HG02610 (cell line): ENCODE results near the gene SLC1A5.

Experiments used
- ATAC-seq: cut with Tn5 transposase; IDR thresholded peaks from one replicate; pipeline ENCODE4 v1.9.1; 2021; ENCODE audit warnings: mild to moderate bottlenecking, moderate library complexity; ENCODE audit not compliant: unreplicated experiment

The SLC1A5 gene

DNA sequence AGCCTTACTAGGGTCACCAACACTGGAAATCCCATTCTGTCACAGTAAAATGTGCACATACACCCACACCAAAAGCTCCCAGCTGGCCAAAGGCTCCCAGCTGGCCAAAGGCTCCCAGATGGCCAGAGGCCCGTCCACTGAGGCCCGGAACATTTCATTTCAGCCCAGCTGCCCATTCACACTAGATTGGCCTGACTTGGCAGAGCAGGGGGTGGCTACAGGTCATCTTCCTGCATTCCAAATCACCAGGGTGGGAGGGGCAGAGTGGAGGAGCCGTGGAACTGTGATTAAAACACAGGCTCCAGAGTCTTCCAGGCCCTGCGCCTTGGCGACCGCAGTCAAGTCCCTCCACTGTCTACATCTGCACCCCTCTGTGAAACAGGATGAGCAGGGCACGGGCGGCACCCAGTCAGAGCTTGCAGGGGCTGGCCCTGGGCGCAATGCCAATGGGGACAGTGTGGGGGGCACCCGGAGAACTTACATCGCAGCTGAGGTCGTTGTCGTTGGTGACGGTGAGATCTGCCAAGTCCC is 61.4 kb downstream of the SLC1A5 start:
- no peak for ATAC-seq

DNA sequence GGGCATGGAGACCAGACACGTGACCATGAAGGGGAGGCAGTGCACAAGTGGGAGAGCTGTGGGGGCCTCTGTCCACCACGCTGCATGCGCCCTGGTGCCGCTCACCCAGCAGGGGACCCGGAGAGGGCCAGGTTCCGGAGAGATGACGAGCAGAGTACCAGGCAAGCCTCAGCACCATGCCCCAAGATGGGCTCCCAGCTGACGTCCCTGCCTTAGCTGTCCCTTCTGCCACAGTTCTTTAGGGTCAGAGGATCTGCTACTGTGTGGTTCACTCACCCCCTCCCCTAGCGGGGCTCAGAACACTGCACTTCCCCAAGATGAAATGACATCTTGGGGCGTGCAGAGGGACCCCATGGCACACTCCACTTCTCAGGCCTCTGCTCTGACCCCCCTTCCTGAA is 61.8 kb downstream of the SLC1A5 start:
- no peak for ATAC-seq

DNA sequence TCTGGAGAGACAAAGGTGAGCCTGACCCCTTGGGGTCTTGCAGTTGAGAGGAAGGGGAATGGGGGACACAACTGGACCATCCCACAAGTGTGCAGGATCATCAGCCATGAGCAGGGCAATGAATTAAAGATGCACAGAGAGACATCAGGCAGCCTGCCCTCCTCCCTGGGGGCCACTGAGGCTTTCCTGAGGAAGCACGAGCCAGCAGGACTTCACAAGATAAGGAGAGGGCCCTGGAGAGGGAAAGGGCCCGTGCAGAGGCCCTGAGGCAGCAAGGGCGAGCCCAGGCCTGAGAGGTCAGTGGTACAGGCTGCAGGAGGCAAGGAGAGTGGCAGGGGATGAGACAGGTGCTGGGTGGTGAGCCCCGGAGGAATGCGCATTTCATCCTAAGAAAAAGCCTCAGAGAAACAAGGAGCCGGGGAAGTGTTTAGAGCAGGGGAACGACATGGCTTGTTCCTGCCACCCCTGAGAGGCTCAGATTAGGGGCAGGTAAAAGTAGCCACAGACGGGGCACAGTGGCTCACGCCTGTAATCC is 62.5 kb downstream of the SLC1A5 start:
- ATAC-seq, result no peak

DNA sequence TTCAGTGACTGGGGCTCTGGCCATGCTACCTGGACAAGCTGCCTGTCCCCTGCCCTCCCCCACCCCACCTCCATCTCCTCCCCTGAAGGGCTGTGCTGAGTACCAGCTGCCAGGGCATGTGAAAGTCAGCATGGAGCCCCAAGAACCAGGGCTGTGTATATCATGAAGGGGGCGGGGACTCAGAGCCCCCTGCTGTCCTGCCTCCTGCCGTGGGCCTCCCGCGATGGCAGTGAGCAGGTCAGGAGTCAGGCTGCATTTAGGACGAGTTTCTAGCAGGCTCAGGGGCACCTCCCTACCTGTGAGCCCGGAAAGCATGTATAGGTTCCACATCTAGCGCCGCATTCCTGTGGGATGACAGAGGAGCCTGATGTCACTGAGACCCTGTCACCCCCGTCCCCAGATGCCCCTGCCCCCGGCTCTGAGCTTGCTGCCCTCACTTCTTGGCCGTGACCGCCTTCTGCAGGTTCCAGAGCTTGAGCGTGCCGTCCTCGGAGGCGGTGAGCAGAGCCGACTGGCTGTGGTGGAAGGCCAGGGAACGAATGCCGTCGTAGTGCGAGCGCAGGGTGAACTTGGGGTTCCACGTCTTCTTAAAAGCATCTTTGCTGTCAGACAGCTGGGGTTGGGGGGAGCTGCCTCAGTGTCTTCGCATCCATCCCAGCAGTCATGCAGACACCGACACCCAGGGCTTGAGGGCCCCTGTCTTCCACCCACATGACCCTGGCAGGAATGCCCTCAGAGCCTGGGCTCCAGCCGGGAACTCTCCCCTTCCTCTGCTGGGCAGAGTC is 63.2 kb downstream of the SLC1A5 start:
- ATAC-seq, result no peak
